SIG-M5 (cell line): ENCODE data around the gene DNAH1.

Experiments
- DNase-seq: peaks from one replicate; lab custom pipeline; 2025; lab: John Stamatoyannopoulos, UW

The DNAH1 gene

DNA sequence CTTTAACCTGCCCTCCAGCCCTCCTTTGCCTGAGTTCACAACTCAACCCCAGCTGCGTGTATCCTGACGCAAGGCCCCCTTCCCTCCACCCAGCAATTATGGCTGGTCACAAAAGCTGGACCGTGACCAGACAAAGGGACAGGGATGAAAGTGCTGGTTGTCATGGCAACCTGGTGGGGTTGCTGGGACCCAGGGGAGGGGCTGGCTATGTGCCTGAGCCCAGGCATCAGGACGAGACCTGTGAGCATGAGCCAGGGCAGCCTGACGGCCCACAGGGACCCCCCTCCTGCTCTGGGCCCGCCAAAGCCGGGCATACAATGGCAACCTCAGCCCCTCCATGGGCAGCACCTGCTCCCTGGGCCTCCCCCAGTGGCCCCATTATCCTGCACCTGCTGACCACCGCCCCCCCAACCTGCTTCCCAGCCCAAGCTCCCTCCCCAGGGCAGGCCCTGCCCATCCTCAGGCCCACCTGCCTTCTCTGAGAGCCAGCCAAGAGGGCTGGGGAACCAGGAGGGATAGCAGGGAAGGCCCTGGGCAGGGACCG lies 4.5 kb upstream of the DNAH1 start:
- no peak for DNase-seq

DNA sequence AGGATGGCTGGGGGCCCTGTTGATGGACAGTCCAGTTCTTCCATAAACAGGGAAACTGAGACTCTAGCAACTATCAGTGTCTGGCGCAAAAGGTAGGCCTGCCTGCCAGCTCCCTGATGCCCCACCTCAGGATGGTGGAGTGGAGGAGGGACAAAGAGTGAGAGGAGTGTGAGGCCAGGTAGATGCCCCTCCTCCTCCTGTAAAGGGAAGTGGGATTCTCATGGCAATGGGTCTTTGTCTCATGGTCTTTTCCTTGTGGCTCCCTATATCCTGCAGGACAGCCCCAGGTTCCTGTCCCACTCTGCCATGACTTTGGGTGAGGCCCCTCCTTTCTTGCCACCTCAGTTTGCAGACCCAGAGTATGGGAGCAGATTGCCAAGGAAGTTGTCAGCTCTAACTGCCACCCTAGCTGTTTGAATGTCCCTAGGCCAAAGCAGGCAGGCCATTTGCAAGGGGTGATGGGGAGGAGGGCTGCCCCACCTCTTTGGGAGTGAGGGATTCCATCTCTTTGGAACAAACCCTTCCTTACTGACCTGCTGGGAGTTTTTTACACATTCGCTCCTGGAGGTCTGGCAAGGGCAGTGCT lies 2.8 kb upstream of the DNAH1 start:
- no peak for DNase-seq

DNA sequence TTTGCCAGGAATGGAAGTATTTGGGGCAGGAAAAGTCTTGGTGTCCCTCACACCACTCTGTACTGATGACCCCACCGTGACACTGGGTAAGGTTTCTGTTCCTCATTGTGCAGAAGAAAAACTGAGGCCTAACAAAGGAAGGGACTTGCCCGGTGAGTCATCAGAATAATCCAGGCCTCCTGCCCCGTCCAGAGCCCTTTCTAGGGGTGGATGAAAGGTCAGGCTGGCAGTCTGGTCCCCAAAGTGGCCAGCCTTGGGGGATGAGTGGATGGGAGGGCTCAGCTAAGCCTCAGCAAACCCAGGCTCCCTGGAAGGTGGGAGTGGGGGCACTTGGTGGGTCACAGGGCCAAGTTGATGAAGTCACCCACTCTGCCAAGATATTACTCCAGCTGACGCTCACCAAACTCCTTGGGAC lies 2.3 kb upstream of the DNAH1 start:
- DNase-seq = no peak

DNA sequence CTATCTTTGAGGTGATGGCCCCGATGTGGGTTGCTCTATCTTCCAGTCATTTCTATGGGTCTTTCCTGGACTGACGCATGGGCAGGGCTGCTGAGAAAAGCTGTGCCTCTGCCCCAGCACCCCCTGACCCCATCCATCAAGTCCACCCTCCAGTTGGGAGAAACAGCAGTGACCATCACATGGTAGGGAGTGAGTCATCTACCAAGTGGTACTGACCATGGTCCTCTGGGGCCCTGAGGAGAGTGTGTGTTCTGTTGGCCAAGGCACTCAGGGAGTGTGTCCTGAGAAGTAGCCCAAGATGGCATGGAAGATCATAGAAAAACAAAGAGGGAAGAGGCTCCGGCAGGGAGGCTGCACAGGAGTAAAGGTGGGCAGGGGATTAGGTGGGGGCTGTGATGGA lies 1.6 kb upstream of the DNAH1 start:
- DNase-seq = no peak

DNA sequence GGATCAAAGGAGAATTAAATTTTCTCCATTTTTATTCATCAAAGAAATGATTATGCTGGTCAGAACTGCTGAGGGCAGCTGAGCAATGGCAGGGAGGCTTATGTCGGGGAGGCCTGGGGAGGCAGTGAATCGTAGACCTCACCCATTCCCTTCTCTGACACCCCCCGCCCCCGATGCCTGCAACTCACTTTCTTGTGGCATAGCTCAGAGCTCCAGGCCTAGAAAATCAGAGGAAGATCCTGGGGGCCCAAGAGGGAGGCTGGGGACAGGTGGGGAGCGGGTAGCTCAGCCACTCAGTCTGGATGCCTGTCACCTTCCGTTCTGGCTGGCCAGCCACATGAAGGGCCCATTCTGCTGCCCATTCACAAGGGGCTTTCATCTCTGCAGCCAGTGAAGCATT lies 1.1 kb upstream of the DNAH1 start:
- no peak for DNase-seq

DNA sequence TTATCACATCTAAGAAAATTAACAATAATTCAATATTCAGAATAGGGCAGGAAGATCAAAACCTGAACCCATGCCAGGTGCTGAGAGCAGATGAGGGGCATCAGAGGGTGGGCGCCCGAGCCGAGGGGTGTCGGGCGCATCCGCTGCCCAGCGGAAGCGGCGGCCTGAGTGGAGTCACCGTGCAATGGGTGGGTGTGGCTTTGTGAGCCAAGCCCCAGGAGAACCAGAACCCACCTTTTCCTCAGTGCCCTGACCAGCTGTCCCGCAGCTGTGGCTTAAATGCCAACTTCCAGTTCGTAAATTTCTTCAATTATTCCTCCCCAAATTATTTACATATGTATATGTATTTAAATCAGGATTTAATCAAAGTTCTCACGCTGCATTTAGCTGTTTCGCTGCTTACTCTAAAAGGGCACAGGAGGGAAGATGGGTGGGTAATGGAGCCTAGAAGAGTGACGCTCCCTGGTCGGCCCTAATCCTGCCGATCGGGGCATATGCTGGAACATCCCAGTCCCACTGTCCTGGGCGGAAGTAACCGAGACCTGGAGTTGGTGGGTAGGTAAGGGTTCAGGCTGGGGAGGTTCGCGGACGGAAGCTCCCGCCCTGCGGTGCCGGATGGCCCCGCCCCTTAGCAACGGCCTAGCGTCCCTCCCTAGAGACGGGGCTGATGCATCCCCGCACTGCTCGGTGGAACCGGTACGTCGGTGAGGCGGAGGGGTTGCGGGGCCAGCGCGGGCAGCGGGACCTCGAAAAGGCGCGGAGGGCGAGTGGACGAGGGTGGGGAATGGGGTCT lies 1.3 kb downstream of the DNAH1 start:
- no peak for DNase-seq

DNA sequence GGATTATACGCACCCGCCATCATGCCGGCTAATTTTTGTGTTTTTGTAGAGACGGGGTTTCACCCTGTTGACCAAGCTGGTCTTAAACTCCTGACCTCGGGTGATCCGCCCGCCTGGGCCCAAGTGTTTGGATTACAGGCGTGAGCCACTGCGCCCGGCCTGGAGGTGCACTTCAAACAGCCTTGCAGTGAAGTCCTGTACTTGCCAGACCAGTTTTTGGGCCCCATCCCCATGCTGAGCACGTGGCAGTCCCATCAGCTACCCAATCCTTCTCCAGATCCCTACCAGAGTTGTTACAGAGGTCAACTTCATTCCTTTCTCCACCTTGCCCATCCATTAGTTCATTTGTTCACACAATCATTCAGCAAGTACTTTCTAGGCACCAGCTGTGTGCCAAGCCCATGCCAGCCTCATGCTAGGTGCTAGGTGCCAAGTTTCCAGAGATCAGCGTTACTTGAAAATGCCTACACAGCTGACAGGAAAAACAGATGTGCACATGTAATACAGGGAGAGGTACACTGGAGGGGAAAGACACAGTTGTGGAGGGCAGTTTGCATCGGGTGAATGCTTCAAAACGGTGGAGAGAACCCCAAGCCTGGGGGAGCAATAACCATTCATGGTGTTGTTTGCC lies 2.2 kb downstream of the DNAH1 start:
- no peak for DNase-seq

DNA sequence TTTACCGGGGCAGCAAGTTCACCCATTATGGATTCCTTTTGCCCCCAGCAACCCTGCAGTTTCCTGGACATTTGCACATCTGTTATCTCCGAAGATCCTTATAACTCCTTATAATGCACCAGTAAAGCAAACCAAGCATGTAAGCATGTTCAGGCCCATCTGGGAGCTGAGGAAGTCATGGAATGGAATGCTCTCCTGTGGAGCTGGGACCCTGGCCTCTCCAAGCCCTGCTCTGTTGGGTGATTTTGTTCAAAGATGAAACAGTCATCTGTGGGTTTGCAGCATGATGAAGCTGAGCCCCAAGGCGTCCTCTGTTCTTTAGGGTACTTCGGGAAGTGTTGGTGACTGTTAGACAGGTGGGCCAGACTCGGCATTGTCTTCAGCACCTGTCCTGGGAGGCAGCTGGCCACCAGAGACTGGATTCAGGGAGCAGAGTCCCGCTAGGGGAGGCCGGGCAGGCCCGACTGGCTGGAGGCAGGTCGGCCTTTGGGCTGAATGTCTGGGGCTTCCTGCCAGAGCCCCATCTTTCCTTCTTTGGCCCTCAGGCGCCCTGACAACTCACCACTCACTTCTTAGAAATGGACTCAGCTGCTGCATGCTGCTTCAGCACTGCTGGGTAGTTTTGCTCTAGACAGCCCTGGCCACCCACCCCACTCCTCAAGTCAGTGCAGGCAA lies 3.9 kb downstream of the DNAH1 start:
- no peak for DNase-seq

DNA sequence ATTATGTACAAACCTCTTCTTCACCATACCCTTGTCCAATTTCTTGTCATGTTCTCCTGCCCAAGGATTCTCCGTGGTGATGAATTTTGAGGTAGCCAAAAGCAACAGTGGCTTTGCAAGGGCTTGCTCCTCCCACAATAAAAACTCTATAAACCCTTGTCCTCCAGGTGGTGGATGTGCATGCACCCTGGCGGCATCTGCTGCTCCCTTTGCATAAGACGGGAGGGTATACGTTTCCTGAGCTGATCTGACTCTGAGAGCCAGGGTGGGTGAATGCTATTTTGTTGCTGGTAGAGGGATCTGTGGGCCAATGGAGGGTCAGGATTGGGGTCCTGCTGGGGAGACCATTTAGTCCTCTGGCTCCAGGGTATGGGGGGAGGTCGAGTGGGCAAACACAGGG lies 5.4 kb downstream of the DNAH1 start:
- DNase-seq = no peak

DNA sequence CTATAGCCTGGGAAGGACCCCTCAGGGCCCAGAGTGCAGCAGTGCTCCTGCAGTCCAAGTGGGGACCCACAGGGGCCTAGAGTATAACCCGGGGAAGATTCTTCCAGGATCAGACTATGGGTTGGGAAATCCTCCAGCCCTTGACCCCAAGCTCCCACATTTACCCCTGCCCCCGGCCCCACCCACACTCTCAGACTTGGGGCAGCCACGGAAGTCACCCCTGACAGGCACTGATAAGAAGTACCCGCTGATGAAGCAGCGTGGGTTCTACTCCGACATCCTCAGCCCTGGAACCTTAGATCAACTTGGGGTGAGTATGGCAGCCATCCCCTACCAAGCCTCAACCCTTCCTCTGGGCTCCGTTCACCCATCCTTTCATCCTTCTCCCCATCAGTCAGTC lies 6.3 kb downstream of the DNAH1 start:
- DNase-seq = no peak

DNA sequence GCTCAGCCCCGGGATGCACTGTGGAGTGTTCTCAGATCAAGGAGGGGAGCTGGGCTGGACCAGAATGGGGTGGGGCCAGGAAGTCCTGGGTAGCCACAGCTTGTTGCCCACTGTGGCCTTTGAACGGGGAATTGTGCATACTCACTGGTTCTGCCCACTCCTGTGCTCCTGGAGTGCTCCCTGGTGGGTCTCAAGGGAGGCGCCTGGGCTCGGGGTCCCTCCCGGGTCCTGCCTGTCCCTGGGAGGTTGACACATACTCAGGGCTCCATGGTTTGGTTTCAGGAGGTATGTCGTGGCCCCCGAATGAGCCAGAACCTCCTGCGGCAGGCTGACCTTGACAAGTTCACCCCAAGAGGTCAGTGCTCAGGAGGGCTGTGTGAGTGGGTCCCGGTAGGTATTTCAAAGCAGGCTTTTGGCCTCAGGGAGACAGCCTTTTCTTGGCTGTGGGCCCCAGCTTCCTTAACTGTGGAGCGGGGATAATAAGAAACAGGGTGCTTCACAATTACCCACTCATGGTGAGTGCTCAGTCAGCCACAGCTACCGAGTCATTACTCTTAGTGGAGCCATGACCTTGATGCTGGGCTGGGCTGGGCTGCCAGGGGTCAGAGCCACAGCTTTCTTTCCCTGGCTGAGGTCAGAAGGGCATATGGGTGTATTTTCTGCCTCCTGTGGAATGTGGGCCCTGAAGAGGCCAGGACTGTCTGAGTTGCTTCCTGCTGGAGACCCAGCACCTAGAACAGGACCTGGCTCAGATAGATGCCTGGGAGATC lies 7.6 kb downstream of the DNAH1 start:
- no peak for DNase-seq

DNA sequence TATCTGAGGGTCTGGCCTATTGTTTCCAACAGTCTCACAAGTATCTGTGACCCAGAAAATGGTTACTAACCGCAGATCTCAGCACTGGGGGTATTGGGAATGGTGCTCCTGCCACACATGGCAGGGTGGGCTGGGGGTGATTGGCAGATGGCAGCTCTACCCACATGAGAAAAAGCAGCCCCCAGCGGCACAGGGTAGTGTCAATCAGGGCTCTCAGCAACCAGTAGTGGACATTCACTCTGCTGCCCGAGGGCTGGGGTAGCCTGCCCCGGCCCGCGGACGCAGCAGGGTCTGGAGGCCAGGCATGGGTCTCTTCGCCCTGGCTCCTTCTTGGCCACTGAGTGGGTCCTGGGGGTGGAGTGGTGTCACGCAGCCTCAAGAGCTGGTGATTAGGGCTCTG lies 8.6 kb downstream of the DNAH1 start:
- DNase-seq = no peak

DNA sequence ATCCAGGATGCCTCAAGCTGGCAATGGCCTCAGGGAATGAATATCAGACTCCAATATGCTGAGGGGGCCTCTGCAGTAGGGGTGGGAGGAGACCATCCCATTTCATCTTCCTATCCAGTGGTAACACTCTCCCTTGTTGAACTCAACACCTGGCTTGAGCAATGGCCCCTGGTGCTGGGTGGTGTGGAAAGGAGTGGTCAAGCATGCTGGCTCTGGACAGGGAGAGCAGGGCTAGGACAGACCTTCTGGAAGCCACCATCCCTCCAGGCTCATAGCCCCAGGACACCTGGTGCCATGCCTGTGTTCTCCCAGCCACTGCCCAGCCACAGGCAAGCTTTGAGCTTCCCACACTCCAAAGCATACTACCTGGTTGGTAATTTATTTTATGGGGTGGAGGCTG lies 9.6 kb downstream of the DNAH1 start:
- no peak for DNase-seq

DNA sequence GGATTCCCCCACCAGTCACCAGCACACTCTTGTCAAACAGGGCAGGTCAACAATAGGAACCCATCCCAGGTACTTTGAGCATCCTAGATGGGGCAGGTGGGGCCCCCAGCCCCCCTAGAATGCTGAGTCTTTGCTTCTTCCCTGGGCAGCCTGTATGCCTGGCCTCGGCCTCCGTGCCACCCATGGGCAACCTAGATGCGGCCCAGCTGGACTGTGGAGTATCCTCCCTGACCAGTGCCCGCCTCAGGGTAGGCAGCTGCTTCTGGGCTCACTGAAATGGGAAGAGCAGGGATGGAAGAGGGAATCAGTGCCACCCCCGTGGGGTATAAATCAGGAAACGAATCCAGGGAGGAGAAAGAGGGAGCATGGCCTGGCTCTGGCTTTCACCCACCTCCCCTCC lies 10.9 kb downstream of the DNAH1 start:
- DNase-seq = no peak

DNA sequence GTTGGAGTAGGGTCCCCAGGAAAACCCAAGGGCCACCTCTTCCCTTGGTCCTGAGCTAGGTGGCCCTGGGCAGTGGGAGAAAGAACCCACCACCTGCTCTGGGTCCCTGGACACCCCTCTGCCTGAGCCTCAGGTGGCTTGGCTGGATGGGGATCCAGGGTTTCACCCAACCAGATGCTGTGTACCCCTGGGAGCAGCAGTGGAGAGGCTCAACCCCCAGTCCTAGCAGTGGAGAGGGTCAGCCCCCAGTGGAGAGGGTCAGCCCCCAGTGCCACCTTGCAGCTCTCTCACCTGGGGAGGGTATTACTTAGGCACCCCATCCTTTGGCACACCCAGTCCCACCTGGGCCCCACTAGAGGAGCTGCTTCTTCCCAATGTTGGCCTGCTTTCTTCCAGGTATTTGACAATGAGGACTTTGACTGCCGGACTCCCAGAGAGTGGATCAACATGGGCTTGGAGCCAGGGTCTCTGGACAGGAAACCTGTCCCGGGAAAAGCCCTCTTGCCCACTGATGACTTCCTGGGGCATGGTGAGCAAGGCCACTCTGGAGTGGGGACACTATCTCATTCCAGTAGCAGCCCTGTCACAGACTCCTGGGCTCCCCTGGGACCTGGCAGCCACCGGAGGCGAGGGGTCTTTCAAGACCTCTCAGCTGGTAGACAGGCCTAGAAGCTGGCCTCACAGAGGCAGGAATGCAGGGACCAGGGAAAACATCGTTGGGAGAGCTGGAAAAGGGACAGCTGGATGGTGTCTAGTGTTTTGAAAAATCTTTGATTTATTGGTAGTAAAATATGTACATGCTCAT lies 11.6 kb downstream of the DNAH1 start:
- no peak for DNase-seq

DNA sequence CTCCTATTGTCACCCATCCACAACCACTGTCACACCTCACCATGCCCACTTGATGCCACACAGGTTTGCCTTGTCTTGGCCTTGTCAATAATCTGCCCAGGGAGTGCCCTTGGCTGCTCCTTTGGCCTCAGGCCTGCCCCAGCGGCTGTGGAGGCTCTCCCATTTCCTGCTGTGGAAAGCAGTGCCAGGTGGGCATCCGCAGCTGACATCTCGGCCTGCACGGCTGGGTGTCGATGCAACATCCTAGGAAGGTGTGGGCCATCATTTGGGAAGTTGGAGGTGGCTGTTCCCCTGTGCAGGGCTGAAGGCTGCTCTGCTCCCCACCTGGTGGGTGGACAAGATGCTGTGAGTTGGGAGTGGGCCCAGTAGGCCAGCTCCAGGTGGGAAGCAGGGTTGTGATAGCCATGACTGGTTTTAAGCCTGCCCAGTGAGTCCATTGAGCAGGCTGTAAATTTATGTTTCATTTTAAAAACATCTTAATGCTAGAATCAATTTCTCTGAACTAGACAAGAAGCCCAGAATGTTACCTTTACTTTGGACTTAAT lies 12.5 kb downstream of the DNAH1 start:
- no peak for DNase-seq

DNA sequence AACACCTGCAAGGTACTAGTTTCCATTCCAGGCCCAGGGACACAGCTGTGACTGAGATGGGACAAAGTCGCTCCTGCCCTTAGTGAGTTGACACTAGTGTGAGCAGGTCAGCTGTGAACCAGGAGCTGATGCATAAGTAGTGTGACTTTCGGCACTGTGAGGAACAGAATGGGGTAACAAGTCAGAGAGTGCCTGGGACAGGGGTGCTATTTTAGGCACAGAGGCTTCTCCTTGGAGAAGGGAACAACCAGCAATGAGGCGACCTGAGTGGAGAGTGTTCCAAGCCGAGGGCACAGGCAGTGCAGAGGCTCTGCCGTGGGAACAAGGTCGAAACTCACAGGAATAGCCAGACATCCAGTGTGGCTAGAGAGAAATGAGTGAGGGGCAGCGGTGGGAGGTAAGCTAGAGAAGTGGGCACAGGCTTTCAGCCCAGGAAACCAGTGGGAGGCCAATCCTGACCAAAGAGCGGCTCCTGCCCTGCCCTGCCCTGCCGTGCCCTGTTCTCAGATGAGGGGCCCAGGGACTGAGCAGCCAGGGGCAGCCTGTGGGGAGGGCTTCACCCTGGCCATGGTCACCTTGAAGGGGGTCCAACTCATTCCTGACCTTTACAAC lies 14.2 kb downstream of the DNAH1 start:
- DNase-seq = no peak

DNA sequence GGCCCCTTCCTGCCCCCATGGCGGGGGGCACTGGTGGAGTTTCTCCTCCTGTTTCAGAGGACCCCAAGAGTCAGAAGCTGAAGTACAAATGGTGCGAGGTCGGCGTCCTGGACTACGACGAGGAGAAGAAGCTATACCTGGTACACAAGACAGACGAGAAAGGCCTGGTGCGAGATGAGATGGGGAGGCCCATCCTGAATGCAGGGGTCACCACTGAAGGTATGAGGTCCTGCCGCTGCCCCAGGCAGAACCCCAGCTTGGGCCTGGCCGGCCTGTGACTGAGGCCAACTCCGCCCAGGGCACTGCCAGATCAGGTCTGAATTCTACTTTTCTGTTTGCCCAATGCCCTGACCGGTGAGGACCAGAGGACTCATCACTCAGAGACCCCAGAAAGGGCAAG lies 15.0 kb downstream of the DNAH1 start:
- DNase-seq = no peak

DNA sequence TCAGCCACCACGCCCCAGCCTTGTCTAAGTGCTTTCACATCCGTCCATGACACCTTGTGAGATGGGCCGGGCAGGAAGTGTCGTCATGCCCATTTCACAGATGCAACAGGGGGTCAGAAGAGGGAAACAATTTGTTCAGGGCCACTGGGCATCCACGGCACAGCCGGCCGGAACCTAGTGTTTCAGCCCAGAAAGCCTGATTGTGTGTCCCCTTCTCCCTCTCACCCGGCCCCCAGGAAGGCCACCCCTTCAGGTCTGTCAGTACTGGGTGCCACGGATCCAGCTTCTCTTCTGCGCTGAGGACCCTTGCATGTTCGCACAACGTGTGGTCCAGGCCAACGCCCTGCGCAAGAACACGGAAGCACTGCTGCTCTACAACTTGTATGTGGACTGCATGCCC lies 15.8 kb downstream of the DNAH1 start:
- no peak for DNase-seq

DNA sequence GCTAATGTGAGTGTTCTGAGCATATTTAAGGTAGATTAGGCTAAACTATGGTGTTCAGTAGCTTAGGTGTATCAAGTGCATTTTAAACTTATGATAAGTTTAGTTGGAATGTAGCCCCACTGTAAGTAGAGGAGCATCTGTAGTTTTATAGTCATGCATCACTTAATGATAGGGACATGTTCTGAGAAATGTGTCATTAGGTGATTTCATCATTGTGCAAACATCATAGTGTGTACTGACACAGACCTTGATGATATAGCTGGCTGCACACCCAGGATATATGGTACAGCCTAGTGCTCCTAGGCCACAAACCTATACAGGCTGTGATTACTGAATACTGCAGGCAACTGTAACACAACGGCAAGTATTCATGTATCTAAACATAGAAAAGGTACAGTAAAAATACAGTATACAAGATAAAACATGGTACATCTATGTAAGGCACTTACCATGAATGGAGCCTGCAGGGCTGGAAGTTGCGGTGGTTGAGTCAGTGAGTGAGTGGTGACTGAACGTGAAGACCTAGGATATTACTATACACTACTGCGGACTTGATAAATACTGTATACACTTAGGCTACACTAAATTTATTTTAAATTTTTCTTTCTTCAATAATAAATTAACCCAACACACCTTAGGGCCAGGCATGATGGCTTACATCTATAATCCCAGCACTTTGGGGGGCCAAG lies 17.9 kb downstream of the DNAH1 start:
- DNase-seq = no peak
